ENCODE results near the gene SSRP1. TPM values are rescaled to one million over a fixed set of nuclear protein-coding genes. Genes with fewer than 3 reads are reported as not detected.

The SSRP1 gene
- polyA plus RNA-seq, 1 donor from 2014 or later: 84.7 TPM

DNA sequence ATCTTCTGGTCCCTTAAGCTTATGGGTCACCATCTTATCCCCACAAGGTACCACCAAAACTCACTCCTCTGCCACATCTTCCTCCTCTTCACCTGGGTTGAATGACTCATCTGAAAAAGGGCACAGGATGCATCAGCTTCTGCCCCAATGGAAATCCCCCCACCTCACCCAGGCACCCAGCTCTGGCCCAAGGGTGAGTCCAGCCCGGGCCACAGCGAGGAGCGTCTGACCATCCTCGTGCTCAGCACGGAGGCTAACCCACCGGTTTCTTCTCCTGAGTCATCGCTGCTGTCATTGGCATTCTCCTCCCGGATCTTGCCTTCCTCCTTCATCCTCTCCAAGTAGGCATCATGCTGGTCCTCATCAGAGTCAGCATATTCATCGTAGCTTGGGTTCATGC is 5.7 kb downstream of the SSRP1 start:
- no peaks in the 10 kb centered on the region for H3K9me2 ChIP-seq (ENCODE audit: insufficient read depth, low read length)
- peaks cover 21% of the 10 kb centered on the region for H3K79me2 ChIP-seq (replicated peaks; ENCODE audit: insufficient read depth, low read length)
- TF ChIP-seq POLR2AphosphoS5 (IDR thresholded peaks at IDR 0.05) (no peak), MXI1 (conservative IDR thresholded peaks at IDR 0.05; ENCODE audit: poor library complexity, severe bottlenecking) (no peak), TAF1 (IDR thresholded peaks at IDR 0.05; ENCODE audit: low read depth) (no peak), RAD21 (conservative IDR thresholded peaks at IDR 0.05) (no peak), EP300 (conservative IDR thresholded peaks at IDR 0.05; ENCODE audit: poor library complexity, severe bottlenecking) (no peak), EZH2 (IDR thresholded peaks at IDR 0.05; ENCODE audit: borderline replicate concordance, insufficient read depth, low read length, poor library complexity, severe bottlenecking) (no peak), SMC3 (conservative IDR thresholded peaks at IDR 0.05; ENCODE audit: poor library complexity) (no peak)
- TF ChIP-seq, protein P1, sequence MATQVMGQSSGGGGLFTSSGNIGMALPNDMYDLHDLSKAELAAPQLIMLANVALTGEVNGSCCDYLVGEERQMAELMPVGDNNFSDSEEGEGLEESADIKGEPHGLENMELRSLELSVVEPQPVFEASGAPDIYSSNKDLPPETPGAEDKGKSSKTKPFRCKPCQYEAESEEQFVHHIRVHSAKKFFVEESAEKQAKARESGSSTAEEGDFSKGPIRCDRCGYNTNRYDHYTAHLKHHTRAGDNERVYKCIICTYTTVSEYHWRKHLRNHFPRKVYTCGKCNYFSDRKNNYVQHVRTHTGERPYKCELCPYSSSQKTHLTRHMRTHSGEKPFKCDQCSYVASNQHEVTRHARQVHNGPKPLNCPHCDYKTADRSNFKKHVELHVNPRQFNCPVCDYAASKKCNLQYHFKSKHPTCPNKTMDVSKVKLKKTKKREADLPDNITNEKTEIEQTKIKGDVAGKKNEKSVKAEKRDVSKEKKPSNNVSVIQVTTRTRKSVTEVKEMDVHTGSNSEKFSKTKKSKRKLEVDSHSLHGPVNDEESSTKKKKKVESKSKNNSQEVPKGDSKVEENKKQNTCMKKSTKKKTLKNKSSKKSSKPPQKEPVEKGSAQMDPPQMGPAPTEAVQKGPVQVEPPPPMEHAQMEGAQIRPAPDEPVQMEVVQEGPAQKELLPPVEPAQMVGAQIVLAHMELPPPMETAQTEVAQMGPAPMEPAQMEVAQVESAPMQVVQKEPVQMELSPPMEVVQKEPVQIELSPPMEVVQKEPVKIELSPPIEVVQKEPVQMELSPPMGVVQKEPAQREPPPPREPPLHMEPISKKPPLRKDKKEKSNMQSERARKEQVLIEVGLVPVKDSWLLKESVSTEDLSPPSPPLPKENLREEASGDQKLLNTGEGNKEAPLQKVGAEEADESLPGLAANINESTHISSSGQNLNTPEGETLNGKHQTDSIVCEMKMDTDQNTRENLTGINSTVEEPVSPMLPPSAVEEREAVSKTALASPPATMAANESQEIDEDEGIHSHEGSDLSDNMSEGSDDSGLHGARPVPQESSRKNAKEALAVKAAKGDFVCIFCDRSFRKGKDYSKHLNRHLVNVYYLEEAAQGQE (IDR thresholded peaks at IDR 0.05; ENCODE audit: borderline replicate concordance): no peak
- TF ChIP-seq, protein P2, sequence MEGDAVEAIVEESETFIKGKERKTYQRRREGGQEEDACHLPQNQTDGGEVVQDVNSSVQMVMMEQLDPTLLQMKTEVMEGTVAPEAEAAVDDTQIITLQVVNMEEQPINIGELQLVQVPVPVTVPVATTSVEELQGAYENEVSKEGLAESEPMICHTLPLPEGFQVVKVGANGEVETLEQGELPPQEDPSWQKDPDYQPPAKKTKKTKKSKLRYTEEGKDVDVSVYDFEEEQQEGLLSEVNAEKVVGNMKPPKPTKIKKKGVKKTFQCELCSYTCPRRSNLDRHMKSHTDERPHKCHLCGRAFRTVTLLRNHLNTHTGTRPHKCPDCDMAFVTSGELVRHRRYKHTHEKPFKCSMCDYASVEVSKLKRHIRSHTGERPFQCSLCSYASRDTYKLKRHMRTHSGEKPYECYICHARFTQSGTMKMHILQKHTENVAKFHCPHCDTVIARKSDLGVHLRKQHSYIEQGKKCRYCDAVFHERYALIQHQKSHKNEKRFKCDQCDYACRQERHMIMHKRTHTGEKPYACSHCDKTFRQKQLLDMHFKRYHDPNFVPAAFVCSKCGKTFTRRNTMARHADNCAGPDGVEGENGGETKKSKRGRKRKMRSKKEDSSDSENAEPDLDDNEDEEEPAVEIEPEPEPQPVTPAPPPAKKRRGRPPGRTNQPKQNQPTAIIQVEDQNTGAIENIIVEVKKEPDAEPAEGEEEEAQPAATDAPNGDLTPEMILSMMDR (IDR thresholded peaks at IDR 0.05; ENCODE audit: poor library complexity, severe bottlenecking): no peak
- H3K4me3 ChIP-seq (ENCODE audit: low read length): no peak overlapping the region
- H3K36me3 ChIP-seq (ENCODE audit: insufficient read depth, low read length): peaks cover 6% of the 10 kb centered on the region
- no peak overlapping the region for H2AFZ ChIP-seq (ENCODE audit: low read depth, low read length)
- H4K20me1 ChIP-seq (ENCODE audit: insufficient read depth): no peaks in the 10 kb centered on the region
- H3K4me2 ChIP-seq (ENCODE audit: low read length): no peak overlapping the region
- peaks cover 3% of the 10 kb centered on the region for H3F3A ChIP-seq (ENCODE audit: insufficient read depth, low read length, poor library complexity, severe bottlenecking)
- no peak overlapping the region for H3K9ac ChIP-seq (ENCODE audit: low read length)
- H3K27ac ChIP-seq (ENCODE audit: low read length): no peak overlapping the region
- H3K27me3 ChIP-seq (ENCODE audit: insufficient read depth, low read depth, low read length): no peaks in the 10 kb centered on the region
- no peaks in the 10 kb centered on the region for H3K9me3 ChIP-seq (ENCODE audit: low read length)

DNA sequence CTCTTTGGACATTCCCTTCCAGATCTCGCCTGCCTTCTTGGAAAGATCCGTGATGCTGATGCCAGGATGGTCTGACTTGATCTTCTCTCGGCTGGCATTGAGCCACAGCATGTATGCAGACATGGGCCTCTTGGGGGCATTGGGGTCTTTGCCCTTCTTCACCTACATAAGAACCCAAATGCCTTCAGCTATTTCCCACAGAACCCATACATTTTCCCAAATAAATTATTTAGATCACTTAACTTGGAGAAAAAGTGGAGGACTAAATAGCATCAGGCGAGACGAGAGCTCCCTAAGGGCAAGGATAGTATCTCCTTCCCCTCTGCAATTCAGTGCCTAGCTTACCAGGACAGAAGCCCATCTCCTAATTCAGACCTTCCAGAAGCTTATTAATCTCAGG is 8.0 kb downstream of the SSRP1 start:
- Histone ChIP-seq H3K4me3 (ENCODE audit: low read length) (no peak overlapping the region), H3K9me3 (ENCODE audit: low read length) (no peaks in the 10 kb centered on the region), H3F3A (ENCODE audit: insufficient read depth, low read length, poor library complexity, severe bottlenecking) (peaks cover 3% of the 10 kb centered on the region), H3K9ac (ENCODE audit: low read length) (no peak overlapping the region), H3K27ac (ENCODE audit: low read length) (no peak overlapping the region), H2AFZ (ENCODE audit: low read depth, low read length) (no peak overlapping the region), H3K9me2 (ENCODE audit: insufficient read depth, low read length) (no peaks in the 10 kb centered on the region), H3K36me3 (ENCODE audit: insufficient read depth, low read length) (peaks cover 6% of the 10 kb centered on the region), H3K79me2 (replicated peaks; ENCODE audit: insufficient read depth, low read length) (peaks cover 9% of the 10 kb centered on the region), H4K20me1 (ENCODE audit: insufficient read depth) (no peaks in the 10 kb centered on the region), H3K4me2 (ENCODE audit: low read length) (no peak overlapping the region), H3K27me3 (ENCODE audit: insufficient read depth, low read depth, low read length) (no peaks in the 10 kb centered on the region)
- TF ChIP-seq TAF1 (IDR thresholded peaks at IDR 0.05; ENCODE audit: low read depth): no peak
- TF ChIP-seq, protein P2 (IDR thresholded peaks at IDR 0.05; ENCODE audit: poor library complexity, severe bottlenecking): no peak
- TF ChIP-seq, protein P1 (IDR thresholded peaks at IDR 0.05; ENCODE audit: borderline replicate concordance): no peak

Data from neural cell (in vitro differentiated cells).